8988T (cell line): ENCODE data around the gene HMG20B.
"Not testable (repeated sequence)": the region's sequence is repeated elsewhere in the genome, so short reads cannot be mapped to it uniquely, and the experiment has no call there.

Source experiments
- DNase-seq: peaks from one replicate; pipeline ENCODE4 v3.0.0; 2011

The HMG20B gene

GRCh38 chr19:3556978-3557460 lies 15.7 kb upstream of the HMG20B start:
- peak; percentile 73 for DNase-seq

GRCh38 chr19:3557461-3558248 lies 15.1 kb upstream of the HMG20B start, which contains the start of gene MFSD12:
Gene MFSD12 (minus strand): TSS chr19:3557586. CDS start chr19:3557403, 183 bp downstream.
- peak; percentile 94 for DNase-seq

GRCh38 chr19:3563709-3564524 lies 8.8 kb upstream of the HMG20B start:
- DNase-seq = no peak

- DNase-seq = no peak
Measured at GRCh38 chr19:3565139-3565538, 7.6 kb upstream of the HMG20B start.

GRCh38 chr19:3570042-3570441 lies 2.7 kb upstream of the HMG20B start:
- DNase-seq = not testable (repeated sequence)

GRCh38 chr19:3570606-3571011 lies 2.1 kb upstream of the HMG20B start:
- DNase-seq = no peak

GRCh38 chr19:3572132-3572854 lies 451 bp upstream of the HMG20B start:
- peak; percentile 83 for DNase-seq

- DNase-seq = no peak
Measured at GRCh38 chr19:3573162-3573857, 566 bp downstream of the HMG20B start.

GRCh38 chr19:3573858-3574637 lies 1.3 kb downstream of the HMG20B start:
- peak; percentile 68 for DNase-seq

- DNase-seq = peak; percentile 69
Measured at GRCh38 chr19:3575260-3575741, 2.6 kb downstream of the HMG20B start.

- no peak for DNase-seq
Measured at GRCh38 chr19:3575949-3576673, 3.4 kb downstream of the HMG20B start.

- DNase-seq = no peak
Measured at GRCh38 chr19:3576696-3577443, 4.1 kb downstream of the HMG20B start.

GRCh38 chr19:3577723-3578344 lies 5.1 kb downstream of the HMG20B start:
- DNase-seq = no peak

GRCh38 chr19:3578390-3578789 lies 5.6 kb downstream of the HMG20B start:
- DNase-seq = no peak

- no peak for DNase-seq
Measured at GRCh38 chr19:3580156-3580934, 7.6 kb downstream of the HMG20B start.

- not testable (repeated sequence) for DNase-seq
Measured at GRCh38 chr19:3581792-3582191, 9.0 kb downstream of the HMG20B start.

- DNase-seq = not testable (repeated sequence)
Measured at GRCh38 chr19:3584036-3584802, 11.5 kb downstream of the HMG20B start.
